Stomach smooth muscle (tissue), 2 donors: ENCODE measurements around the gene NTN4.
"Not testable (repeated sequence)": the region's sequence is repeated elsewhere in the genome, so short reads cannot be mapped to it uniquely, and the experiment has no call there.

Experiments used
- H3K27ac ChIP-seq: one replicate; pipeline ENCODE4 v1.7.0; 2013; ENCODE audit warnings: mild to moderate bottlenecking, low read length, inconsistent platforms
- H3K27me3 ChIP-seq, 2 donors: one replicate each; pipeline ENCODE4 v1.7.0; 2013; ENCODE audit warnings: low read length in 2 of 2; ENCODE audit not compliant: insufficient read depth in 2 of 2, control insufficient read depth in 1 of 2
- H3K36me3 ChIP-seq, 2 donors: one replicate each; pipeline ENCODE4 v1.7.0; 2013; ENCODE audit warnings: low read length in 2 of 2; ENCODE audit not compliant: control insufficient read depth in 2 of 2, insufficient read depth in 2 of 2
- H3K4me1 ChIP-seq: one replicate; pipeline ENCODE4 v1.7.0; 2013; ENCODE audit warnings: low read length; ENCODE audit not compliant: control insufficient read depth, insufficient read depth
- H3K4me3 ChIP-seq, 2 donors: one replicate each; pipeline ENCODE4 v1.7.0; 2013; ENCODE audit warnings: low read length in 2 of 2
- H3K9ac ChIP-seq, 2 donors: one replicate each; pipeline ENCODE4 v1.7.0; 2013; ENCODE audit warnings: low read length in 2 of 2, mild to moderate bottlenecking in 1 of 2
- H3K9me3 ChIP-seq, 2 donors: one replicate each; pipeline ENCODE4 v1.7.0; 2013; ENCODE audit warnings: low read length in 2 of 2; ENCODE audit not compliant: control insufficient read depth in 2 of 2
- donor health status: healthy.
- donor health status: Pancreatic carcinoma.

Gene NTN4

GRCh38 chr12:95815632-95816212, 25.2 kb upstream of the NTN4 start:
- no peak overlapping the region for H3K27ac ChIP-seq
- H3K4me1 ChIP-seq = no peaks in the 10 kb centered on the region
- no peak overlapping the region for H3K4me3 ChIP-seq
- no peaks in the 10 kb centered on the region for H3K36me3 ChIP-seq
- no peak overlapping the region for H3K9ac ChIP-seq
- H3K9me3 ChIP-seq = no peaks in the 10 kb centered on the region
- H3K27me3 ChIP-seq = no peaks in the 10 kb centered on the region

GRCh38 chr12:95812155-95812554, 21.6 kb upstream of the NTN4 start:
- not testable (repeated sequence) for H3K4me1 ChIP-seq, H3K27ac ChIP-seq, H3K4me3 ChIP-seq, H3K27me3 ChIP-seq, H3K9ac ChIP-seq, H3K9me3 ChIP-seq, H3K36me3 ChIP-seq

- no peak overlapping the region for H3K9ac ChIP-seq
- H3K4me1 ChIP-seq = peaks cover 9% of the 10 kb centered on the region
- no peaks in the 10 kb centered on the region for H3K9me3 ChIP-seq
- H3K4me3 ChIP-seq = no peak overlapping the region
- H3K27ac ChIP-seq = no peak overlapping the region
- no peaks in the 10 kb centered on the region for H3K27me3 ChIP-seq
- no peaks in the 10 kb centered on the region for H3K36me3 ChIP-seq
These were observed 19.8 kb upstream of the NTN4 start for GRCh38 chr12:95810411-95810810.

GRCh38 chr12:95809000-95809680, 18.6 kb upstream of the NTN4 start:
- Histone ChIP-seq H3K4me3 (no peak overlapping the region), H3K4me1 (peaks cover 12% of the 10 kb centered on the region), H3K27me3 (no peaks in the 10 kb centered on the region), H3K27ac (no peak overlapping the region), H3K9ac (no peak overlapping the region), H3K36me3 (no peaks in the 10 kb centered on the region), H3K9me3 (no peaks in the 10 kb centered on the region)

GRCh38 chr12:95808146-95808545, 17.6 kb upstream of the NTN4 start:
- Histone ChIP-seq H3K4me3 (no peak overlapping the region), H3K4me1 (peaks cover 12% of the 10 kb centered on the region), H3K9me3 (no peaks in the 10 kb centered on the region), H3K27me3 (no peaks in the 10 kb centered on the region), H3K27ac (no peak overlapping the region), H3K36me3 (no peaks in the 10 kb centered on the region), H3K9ac (no peak overlapping the region)

GRCh38 chr12:95805864-95806671, 15.5 kb upstream of the NTN4 start:
- H3K9me3 ChIP-seq = no peaks in the 10 kb centered on the region
- H3K36me3 ChIP-seq = no peaks in the 10 kb centered on the region
- H3K27ac ChIP-seq = no peak overlapping the region
- no peak overlapping the region for H3K9ac ChIP-seq
- no peak overlapping the region for H3K4me3 ChIP-seq
- H3K27me3 ChIP-seq = no peaks in the 10 kb centered on the region
- H3K4me1 ChIP-seq = peaks cover 12% of the 10 kb centered on the region

- H3K36me3 ChIP-seq = no peaks in the 10 kb centered on the region
- H3K27me3 ChIP-seq = no peaks in the 10 kb centered on the region
- H3K4me1 ChIP-seq = peaks cover 12% of the 10 kb centered on the region
- H3K27ac ChIP-seq = no peak overlapping the region
- H3K9me3 ChIP-seq = no peaks in the 10 kb centered on the region
- no peak overlapping the region for H3K9ac ChIP-seq
- no peak overlapping the region for H3K4me3 ChIP-seq
These were observed 13.7 kb upstream of the NTN4 start for GRCh38 chr12:95804291-95804690.

GRCh38 chr12:95803817-95804216, 13.3 kb upstream of the NTN4 start:
- H3K4me1 ChIP-seq = peaks cover 12% of the 10 kb centered on the region
- no peaks in the 10 kb centered on the region for H3K9me3 ChIP-seq
- H3K27ac ChIP-seq = no peak overlapping the region
- H3K36me3 ChIP-seq = no peaks in the 10 kb centered on the region
- H3K27me3 ChIP-seq = no peaks in the 10 kb centered on the region
- no peak overlapping the region for H3K4me3 ChIP-seq
- H3K9ac ChIP-seq = no peak overlapping the region

- Histone ChIP-seq H3K27ac (peak overlapping the region; percentile 66), H3K9me3 (no peaks in the 10 kb centered on the region), H3K36me3 (no peaks in the 10 kb centered on the region), H3K27me3 (no peaks in the 10 kb centered on the region), H3K4me1 (peaks cover 12% of the 10 kb centered on the region), H3K9ac (peak overlapping the region in 1 of 2 donors; percentile 35), H3K4me3 (peak overlapping the region; percentile 10 to 30)
These were observed 12.1 kb upstream of the NTN4 start for GRCh38 chr12:95802482-95803270.

GRCh38 chr12:95796982-95797289, 6.4 kb upstream of the NTN4 start:
- Histone ChIP-seq H3K27ac (no peak overlapping the region), H3K9me3 (no peaks in the 10 kb centered on the region), H3K4me3 (no peak overlapping the region), H3K9ac (no peak overlapping the region), H3K36me3 (no peaks in the 10 kb centered on the region), H3K4me1 (no peaks in the 10 kb centered on the region), H3K27me3 (no peaks in the 10 kb centered on the region)
